Activated naive CD8-positive, alpha-beta T cell (primary cell): ENCODE data around the gene SCFD2.

Experiments
- H3K27ac Mint-ChIP-seq: one replicate; pipeline ENCODE4 v1.8.0; 2021; ENCODE audit warnings: mixed read lengths
- H3K27me3 Mint-ChIP-seq: one replicate; pipeline ENCODE4 v1.8.0; 2021; ENCODE audit warnings: mixed read lengths
- H3K36me3 Mint-ChIP-seq: one replicate; pipeline ENCODE4 v1.8.0; 2021; ENCODE audit warnings: mixed read lengths
- H3K4me1 Mint-ChIP-seq: one replicate; pipeline ENCODE4 v1.8.0; 2021; ENCODE audit warnings: low read depth, mixed read lengths
- H3K4me3 Mint-ChIP-seq: one replicate; pipeline ENCODE4 v1.8.0; 2021; ENCODE audit warnings: mild to moderate bottlenecking, mixed read lengths
- H3K9me3 Mint-ChIP-seq: one replicate; pipeline ENCODE4 v1.8.0; 2021; ENCODE audit warnings: low read depth, mixed read lengths

SCFD2 gene

DNA sequence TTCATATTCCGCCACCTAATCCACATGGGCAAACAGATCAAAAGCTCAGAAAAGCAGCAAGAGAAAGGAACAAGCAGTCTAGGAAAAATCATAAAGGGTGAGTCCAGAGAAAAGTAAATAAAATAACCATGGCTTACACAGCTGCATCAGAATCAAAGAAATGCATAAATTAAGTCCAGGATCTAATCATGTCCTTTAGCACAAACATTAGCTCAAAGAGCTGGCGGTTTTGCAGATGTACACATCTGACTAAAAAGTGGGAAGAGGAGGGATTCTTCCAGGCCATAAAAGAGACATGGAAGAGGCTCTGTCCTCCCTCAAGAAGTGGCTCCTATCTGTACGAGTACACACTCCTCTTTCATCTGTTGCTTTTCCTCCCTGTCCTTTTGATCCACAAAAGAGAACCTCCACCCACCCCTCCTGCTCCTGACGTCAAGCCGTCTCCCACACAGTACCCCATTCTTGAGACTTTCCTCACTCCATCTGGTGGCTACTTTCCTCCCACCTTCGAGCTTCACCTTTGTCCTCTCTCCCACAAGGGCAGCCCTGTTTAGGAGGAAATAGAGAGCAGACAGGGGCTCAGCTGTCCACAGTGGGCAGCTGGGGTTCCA, 411.2 kb downstream of the SCFD2 start:
- H3K27ac Mint-ChIP-seq: no peak overlapping the region
- no peaks in the 10 kb centered on the region for H3K9me3 Mint-ChIP-seq
- H3K36me3 Mint-ChIP-seq: peaks cover 35% of the 10 kb centered on the region
- H3K4me1 Mint-ChIP-seq: no peaks in the 10 kb centered on the region
- H3K4me3 Mint-ChIP-seq: no peak overlapping the region
- H3K27me3 Mint-ChIP-seq: no peaks in the 10 kb centered on the region

DNA sequence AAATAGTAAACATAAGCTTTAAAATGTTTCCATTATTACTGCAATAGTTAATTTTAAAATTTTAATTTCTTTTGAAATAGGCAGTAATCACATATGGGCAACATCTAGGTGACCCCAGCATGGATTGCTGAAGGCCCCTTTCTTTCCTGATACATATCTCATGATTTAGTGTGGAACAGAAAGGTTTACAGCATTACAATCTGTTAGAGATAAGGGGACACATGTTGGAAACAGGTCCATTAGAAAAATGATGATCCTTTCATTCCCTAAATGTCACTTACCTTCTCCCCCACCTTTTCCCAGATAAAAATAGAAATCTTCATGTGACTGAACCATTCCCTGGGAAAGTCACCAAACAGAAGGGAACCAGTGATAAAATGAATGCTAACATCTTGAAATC, 413.3 kb downstream of the SCFD2 start:
- Mint-ChIP-seq H3K9me3 (no peaks in the 10 kb centered on the region), H3K27ac (no peak overlapping the region), H3K4me1 (no peaks in the 10 kb centered on the region), H3K27me3 (no peaks in the 10 kb centered on the region), H3K36me3 (peaks cover 32% of the 10 kb centered on the region), H3K4me3 (no peak overlapping the region)

DNA sequence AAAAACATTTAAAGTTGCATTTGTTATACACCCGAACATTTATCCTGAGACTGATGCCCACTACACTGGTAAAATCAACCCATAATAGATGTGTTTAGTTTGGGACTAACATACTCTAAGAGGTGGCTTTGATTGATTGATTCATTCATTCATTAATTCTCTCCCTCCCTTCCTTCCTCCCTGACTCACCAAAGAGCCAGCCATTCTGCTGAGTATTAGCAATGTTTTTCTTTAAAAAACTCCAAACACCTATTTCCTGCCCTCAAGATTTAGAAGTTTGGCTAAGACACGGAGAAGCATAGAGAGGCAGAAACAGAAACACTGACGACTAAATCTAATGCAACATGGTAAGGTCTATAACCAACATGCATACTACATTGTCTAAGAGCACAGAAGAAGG, 414.8 kb downstream of the SCFD2 start:
- no peak overlapping the region for H3K27ac Mint-ChIP-seq
- peaks cover 23% of the 10 kb centered on the region for H3K36me3 Mint-ChIP-seq
- no peaks in the 10 kb centered on the region for H3K4me1 Mint-ChIP-seq
- H3K27me3 Mint-ChIP-seq: no peaks in the 10 kb centered on the region
- H3K9me3 Mint-ChIP-seq: no peaks in the 10 kb centered on the region
- H3K4me3 Mint-ChIP-seq: no peak overlapping the region

DNA sequence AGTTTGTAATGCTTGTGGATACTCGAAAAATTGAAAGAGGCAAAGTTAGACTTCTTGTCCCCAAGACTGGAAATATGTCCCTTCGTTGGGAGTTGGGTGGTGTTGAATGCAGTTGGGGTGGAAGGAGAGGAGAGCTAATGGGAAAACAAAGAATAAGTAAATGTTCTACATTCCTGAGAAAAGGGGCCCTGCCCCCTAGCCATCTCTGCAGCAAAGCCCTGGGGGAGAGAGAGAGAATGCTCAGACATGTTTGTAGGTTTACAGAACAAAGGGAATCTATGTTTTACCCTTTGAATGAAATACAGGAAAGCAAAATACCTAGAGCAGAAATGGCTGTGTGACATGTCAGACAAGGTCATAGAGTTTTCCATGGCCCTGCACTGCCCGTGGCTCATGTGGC, 415.6 kb downstream of the SCFD2 start:
- H3K4me1 Mint-ChIP-seq: no peaks in the 10 kb centered on the region
- H3K27ac Mint-ChIP-seq: no peak overlapping the region
- H3K9me3 Mint-ChIP-seq: no peaks in the 10 kb centered on the region
- H3K4me3 Mint-ChIP-seq: no peak overlapping the region
- no peaks in the 10 kb centered on the region for H3K27me3 Mint-ChIP-seq
- H3K36me3 Mint-ChIP-seq: peaks cover 23% of the 10 kb centered on the region

DNA sequence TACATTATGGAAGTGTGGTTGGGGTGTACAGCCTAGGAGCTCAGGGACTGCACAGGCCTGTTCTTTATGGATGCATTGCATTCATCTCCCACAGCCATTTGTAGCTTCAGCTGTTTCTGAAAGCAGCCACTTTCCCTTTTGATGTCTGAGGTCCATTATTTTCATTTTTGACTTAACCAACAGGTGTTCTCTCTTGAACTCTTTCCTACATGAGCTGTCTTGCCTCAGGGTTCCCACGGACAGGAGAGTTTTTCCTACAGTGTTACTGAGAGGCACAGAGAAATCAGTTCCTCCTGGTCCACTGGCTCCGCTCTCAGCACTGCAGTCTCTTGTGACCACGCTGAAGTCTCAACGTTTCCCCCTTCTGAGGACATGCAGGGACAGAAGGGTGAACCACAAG, 416.5 kb downstream of the SCFD2 start:
- Mint-ChIP-seq H3K4me3 (no peak overlapping the region), H3K36me3 (peaks cover 18% of the 10 kb centered on the region), H3K4me1 (no peaks in the 10 kb centered on the region), H3K27me3 (no peaks in the 10 kb centered on the region), H3K9me3 (no peaks in the 10 kb centered on the region), H3K27ac (no peak overlapping the region)

DNA sequence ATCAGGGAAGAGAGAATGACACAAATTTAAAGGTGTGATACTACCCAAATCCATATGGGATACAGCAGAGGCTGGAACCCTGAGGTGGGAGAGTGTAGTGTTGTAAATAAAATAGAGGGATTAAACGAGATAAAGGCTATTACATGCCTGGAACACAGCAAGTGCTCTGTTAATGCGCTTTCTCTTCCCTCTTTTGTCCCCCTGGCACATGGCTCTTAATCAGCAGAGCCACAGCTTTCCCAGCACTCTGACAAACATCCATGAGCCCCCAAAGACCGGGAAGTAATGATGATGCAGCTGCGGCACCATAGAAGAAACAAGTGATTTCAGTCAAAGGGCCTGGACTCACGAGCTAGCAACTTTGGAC, 417.8 kb downstream of the SCFD2 start:
- H3K9me3 Mint-ChIP-seq: no peaks in the 10 kb centered on the region
- H3K27me3 Mint-ChIP-seq: no peaks in the 10 kb centered on the region
- no peak overlapping the region for H3K27ac Mint-ChIP-seq
- peaks cover 16% of the 10 kb centered on the region for H3K36me3 Mint-ChIP-seq
- no peak overlapping the region for H3K4me3 Mint-ChIP-seq
- H3K4me1 Mint-ChIP-seq: no peaks in the 10 kb centered on the region

DNA sequence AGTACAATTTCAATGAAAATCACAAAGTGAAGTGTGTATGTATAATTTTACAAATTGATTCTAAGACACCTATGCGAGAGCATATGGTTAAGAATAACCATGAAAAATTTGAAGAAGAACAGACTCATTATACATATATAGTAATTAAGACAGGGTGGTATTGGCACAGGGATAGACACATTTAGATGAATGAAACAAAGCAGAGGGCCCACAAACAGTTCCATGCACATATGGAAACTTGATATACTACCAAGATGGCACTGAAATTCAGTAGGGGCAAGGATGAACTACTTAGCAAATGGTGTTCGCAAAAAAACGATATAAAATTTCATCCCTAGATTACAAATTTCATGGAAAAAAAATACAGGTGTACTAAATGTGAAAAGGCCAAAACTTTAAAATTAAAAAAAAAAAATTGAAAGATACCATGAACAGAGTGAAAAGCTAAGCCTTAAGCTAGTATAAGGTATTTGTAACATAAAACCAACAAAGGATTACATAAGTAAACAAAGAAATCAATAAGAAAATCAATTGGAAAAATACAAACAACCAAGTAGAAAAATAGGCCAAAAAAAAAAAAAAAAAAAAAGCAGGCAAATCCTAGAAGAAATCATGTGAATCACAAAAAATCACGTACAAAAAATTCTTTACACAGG, 418.3 kb downstream of the SCFD2 start:
- Mint-ChIP-seq H3K9me3 (no peaks in the 10 kb centered on the region), H3K27me3 (no peaks in the 10 kb centered on the region), H3K4me1 (no peaks in the 10 kb centered on the region), H3K4me3 (no peak overlapping the region), H3K27ac (no peak overlapping the region), H3K36me3 (peaks cover 11% of the 10 kb centered on the region)

DNA sequence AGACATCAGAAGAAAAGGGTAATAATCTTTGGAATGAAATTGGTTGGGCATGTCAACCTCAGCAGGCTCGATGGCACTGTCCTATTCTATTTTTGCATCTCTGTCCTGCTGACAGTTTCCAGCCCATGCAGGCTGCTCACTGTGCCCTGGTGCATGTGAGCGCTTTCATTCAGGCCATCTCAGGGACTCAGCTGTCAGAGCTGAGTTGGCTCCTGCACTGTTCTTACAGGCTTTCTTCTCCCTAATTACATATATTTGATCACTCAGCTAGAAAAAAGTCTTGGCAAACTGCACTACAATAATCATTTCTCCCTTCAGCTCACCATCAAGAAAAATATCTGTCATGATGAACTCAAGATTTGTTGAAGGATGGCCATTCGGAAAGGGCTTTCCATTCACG, 419.0 kb downstream of the SCFD2 start:
- no peaks in the 10 kb centered on the region for H3K4me1 Mint-ChIP-seq

DNA sequence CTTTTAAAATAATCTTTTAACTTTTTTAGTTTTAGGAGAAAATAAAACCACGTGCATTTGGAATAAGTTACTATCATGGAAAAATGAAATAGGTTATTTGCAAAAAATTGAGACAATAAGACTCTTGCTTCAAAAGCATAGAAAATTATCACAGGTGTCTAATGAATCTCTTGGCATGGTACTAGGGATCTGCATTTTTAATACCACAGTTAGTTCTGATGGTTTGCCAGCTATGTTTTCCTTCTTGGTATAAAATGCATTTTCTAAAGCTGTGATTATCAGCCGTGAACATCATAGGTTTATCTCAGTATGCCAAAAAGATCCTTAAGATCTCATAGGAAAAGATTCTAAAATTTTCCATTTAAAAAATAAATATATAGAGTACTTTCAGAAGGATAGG, 419.9 kb downstream of the SCFD2 start:
- no peaks in the 10 kb centered on the region for H3K27me3 Mint-ChIP-seq
- no peak overlapping the region for H3K27ac Mint-ChIP-seq
- H3K9me3 Mint-ChIP-seq: no peaks in the 10 kb centered on the region
- no peaks in the 10 kb centered on the region for H3K4me1 Mint-ChIP-seq
- no peak overlapping the region for H3K4me3 Mint-ChIP-seq
- H3K36me3 Mint-ChIP-seq: peaks cover 8% of the 10 kb centered on the region

More for the DNA sequence above, 419.0 kb downstream of the SCFD2 start:
- Mint-ChIP-seq H3K36me3 (peaks cover 11% of the 10 kb centered on the region), H3K9me3 (no peaks in the 10 kb centered on the region), H3K4me3 (no peak overlapping the region), H3K27ac (no peak overlapping the region), H3K27me3 (no peaks in the 10 kb centered on the region)

DNA sequence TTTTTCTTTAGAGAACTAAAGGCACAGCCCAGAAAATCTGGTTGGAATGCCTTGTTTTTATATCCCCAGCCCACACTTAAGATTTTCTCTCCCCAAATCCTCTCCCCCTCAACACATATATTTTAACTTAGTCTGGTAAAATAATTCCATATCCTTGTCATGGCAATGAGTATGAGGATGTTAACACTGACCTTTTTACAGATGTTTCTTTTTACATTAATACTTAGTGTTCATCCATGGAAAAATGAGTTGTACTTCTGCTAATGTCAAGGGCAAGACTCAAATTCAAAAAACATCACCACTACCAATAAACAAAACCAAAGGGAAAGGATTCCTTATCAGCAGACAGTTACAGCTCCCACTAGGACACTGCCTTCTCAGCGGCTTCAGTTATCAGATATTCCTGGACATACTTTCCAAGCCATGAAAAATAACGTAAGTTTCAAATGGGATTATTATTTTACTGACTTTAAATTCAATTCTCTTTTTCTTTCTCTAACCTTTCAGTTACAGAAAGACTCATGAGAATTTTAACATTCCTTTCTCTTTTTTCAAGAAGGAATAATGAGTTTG, 420.4 kb downstream of the SCFD2 start:
- Mint-ChIP-seq H3K4me3 (no peak overlapping the region), H3K27ac (no peak overlapping the region), H3K4me1 (no peaks in the 10 kb centered on the region), H3K27me3 (no peaks in the 10 kb centered on the region), H3K36me3 (peaks cover 7% of the 10 kb centered on the region), H3K9me3 (no peaks in the 10 kb centered on the region)

DNA sequence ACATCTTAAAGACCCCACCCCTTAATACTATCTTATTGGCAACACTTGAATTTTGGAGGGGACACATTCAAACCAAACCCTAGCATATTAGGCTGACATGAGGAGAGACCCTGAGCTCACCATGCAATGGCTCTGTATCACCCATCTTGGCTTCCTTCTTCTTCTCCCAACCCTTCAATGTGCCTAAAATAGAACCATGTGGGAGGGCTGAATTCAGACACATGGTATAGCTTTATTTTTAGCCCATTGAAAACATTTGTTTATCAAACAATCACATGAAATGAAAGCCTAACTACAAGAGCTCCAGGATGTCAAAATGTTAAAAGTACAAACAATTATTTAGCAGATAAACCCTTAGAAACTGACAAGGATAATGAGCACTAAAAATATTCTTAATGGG, 422.2 kb downstream of the SCFD2 start:
- no peaks in the 10 kb centered on the region for H3K27me3 Mint-ChIP-seq

DNA sequence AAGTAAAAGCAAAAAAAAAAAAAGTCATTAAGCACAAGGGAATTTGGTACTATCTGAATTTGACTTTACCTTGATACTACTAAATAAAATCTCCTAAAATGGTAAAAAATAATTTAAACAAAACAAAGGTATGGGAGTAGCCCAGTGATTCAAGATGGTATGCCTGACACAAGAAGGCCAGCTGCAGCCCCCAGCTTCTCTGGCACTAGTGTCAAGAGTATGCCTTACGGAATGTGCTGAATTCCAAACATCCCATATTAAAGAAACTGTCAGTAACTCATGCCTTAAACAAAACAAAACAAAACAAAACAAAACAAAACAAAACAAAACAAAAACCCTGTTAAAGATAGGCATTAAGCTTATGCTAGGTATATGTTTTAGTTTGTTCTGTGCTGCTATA, 422.9 kb downstream of the SCFD2 start:
- Mint-ChIP-seq H3K9me3 (no peaks in the 10 kb centered on the region), H3K27ac (no peak overlapping the region), H3K36me3 (peaks cover 13% of the 10 kb centered on the region), H3K4me1 (no peaks in the 10 kb centered on the region), H3K4me3 (no peak overlapping the region), H3K27me3 (no peaks in the 10 kb centered on the region)

More for the DNA sequence above, 422.2 kb downstream of the SCFD2 start:
- peaks cover 9% of the 10 kb centered on the region for H3K36me3 Mint-ChIP-seq
- no peaks in the 10 kb centered on the region for H3K4me1 Mint-ChIP-seq
- no peak overlapping the region for H3K4me3 Mint-ChIP-seq
- H3K9me3 Mint-ChIP-seq: no peaks in the 10 kb centered on the region
- no peak overlapping the region for H3K27ac Mint-ChIP-seq

DNA sequence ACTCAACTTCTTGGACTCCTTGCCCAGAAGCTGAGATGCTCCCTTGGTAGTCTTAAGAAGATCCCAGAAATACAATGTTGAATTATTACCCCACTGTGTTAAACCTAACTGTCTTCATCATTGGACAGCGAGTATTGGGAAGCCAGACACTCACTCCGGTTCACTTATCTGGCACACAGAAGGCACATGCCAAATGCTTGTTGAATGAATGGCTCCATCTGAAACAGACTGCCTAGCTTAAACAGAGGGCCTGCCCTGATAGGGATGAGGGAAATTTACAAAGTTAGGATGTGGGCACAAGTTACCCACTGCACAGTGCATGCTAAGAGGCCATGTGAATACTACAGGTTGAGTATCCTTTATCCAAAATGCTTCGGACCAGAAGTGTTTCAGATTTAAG, 424.4 kb downstream of the SCFD2 start:
- Mint-ChIP-seq H3K9me3 (no peaks in the 10 kb centered on the region), H3K4me1 (no peaks in the 10 kb centered on the region), H3K27ac (no peak overlapping the region), H3K36me3 (peaks cover 22% of the 10 kb centered on the region), H3K27me3 (no peaks in the 10 kb centered on the region), H3K4me3 (no peak overlapping the region)

DNA sequence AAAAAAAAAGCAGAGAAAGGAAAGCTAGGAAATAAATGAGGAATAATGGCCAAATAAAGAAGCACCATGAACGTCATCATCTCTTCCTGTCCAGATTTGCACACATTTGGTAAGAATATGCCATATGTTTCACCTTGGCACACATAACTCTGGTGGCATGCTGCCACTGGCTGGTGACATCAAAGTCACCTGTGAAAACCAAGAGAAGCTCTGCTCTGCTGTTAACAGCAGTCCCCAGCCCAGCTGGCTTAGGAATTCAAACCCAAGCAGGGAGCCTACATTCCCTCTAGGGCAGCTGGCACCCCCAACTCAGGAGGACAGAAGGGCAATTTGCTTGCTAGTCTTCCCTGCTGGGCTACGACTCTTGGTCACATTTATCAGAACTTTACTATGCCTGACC, 426.1 kb downstream of the SCFD2 start:
- no peak overlapping the region for H3K27ac Mint-ChIP-seq
- no peaks in the 10 kb centered on the region for H3K27me3 Mint-ChIP-seq
- H3K9me3 Mint-ChIP-seq: no peaks in the 10 kb centered on the region
- H3K4me1 Mint-ChIP-seq: no peaks in the 10 kb centered on the region
- H3K36me3 Mint-ChIP-seq: peaks cover 22% of the 10 kb centered on the region
- no peak overlapping the region for H3K4me3 Mint-ChIP-seq

DNA sequence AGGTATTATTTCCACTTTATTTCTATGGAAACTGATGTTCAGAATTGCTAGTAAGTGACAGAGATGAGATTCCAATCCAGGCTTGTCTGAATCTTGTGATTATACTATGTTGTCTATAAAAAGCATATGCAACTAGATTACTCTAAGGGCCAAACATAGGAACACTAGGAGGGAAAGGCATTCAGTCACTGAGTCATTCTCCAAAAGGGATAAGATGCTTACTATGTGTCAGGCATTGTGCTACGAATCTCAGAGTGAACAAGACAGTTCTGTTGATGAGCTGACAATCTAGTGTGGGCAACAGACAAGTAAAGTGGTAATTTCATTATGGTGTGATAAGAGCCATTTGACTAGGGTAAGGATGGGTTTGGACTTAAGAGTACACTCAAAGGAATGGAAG, 426.5 kb downstream of the SCFD2 start:
- no peak overlapping the region for H3K27ac Mint-ChIP-seq
- no peaks in the 10 kb centered on the region for H3K9me3 Mint-ChIP-seq
- no peaks in the 10 kb centered on the region for H3K4me1 Mint-ChIP-seq
- no peak overlapping the region for H3K4me3 Mint-ChIP-seq
- peaks cover 22% of the 10 kb centered on the region for H3K36me3 Mint-ChIP-seq
- H3K27me3 Mint-ChIP-seq: no peaks in the 10 kb centered on the region

DNA sequence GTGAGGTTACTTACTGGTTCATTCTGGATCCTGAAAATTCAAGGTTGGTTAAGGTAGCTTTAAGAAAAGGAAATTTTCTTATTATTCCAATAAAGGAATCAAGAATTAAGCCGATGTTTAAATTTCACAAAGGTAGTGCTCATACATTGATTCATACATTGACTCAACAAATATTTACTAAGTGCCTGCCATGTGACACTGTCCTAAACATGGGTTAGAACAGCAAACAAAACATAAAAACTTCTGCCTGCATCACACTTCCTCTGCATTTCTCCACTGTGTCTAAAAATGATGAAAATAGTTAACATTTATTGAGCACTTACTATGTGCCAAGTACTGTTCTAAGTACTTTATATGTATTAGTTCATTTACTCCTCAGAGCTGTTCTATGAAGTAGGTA, 428.0 kb downstream of the SCFD2 start:
- peaks cover 27% of the 10 kb centered on the region for H3K36me3 Mint-ChIP-seq
- H3K4me1 Mint-ChIP-seq: peaks cover 7% of the 10 kb centered on the region
- no peak overlapping the region for H3K27ac Mint-ChIP-seq
- H3K4me3 Mint-ChIP-seq: no peak overlapping the region
- no peaks in the 10 kb centered on the region for H3K27me3 Mint-ChIP-seq
- no peaks in the 10 kb centered on the region for H3K9me3 Mint-ChIP-seq
